Upper lobe of right lung (tissue), 1 donor: ENCODE results near the gene PRDM16. TPM values are rescaled to one million over a fixed set of nuclear protein-coding genes. Genes with fewer than 3 reads are reported as not detected.

Experiments used
- ATAC-seq: fragments of 200-7000 bp; cut with Tn5 transposase; one replicate; pipeline ENCODE4 v1.9.1; 2020; ENCODE audit warnings: mild to moderate bottlenecking, moderate library complexity
- DNase-seq: peaks from one replicate; pipeline ENCODE4 v3.0.0-alpha.2; 2020
- H3K27ac ChIP-seq: fragments of 200-600 bp; one replicate; pipeline ENCODE4 v1.8.0; 2022
- H3K27me3 ChIP-seq: fragments of 200-600 bp; one replicate; pipeline ENCODE4 v1.8.0; 2022; ENCODE audit warnings: mild to moderate bottlenecking
- H3K36me3 ChIP-seq: fragments of 200-600 bp; one replicate; pipeline ENCODE4 v1.8.0; 2022
- H3K4me1 ChIP-seq: fragments of 200-600 bp; one replicate; pipeline ENCODE4 v1.8.0; 2022
- H3K4me3 ChIP-seq: fragments of 200-600 bp; one replicate; pipeline ENCODE4 v1.8.0; 2022; ENCODE audit warnings: mild to moderate bottlenecking
- H3K9me3 ChIP-seq: fragments of 200-600 bp; one replicate; pipeline ENCODE4 v1.8.0; 2022
- intact Hi-C: fragments of 100-400 bp; cut with DNase I; formaldehyde crosslinking; loops from one replicate; pipeline ENCODE4 v1.11.0; 2022
- total RNA-seq: library from RNA; stranded (reverse); fragmentation: NEBNext Ultra II Directional; extraction: Animal tissue kit (Norgen Biotek cat#: 25700); gene quantifications from one replicate; pipeline ENCODE4 v1.2.1, GENCODE V29; 2021
- TF ChIP-seq, protein P1 (sequence below): fragments of 200-600 bp; IDR thresholded peaks from one replicate; pipeline ENCODE4 v1.8.0; 2022; ENCODE audit warnings: antibody characterized with exemption
- donor health status: DM: no; HTN: yes; CAD: no; lungs with severe emphysema.

Gene PRDM16
- total RNA-seq, 1 donor from 2014 or later = 21.0 TPM

GRCh38 chr1:3315399-3316339 lies 246.7 kb downstream of the PRDM16 start:
- intact Hi-C loops = no loop called here
- Histone ChIP-seq H3K9me3 (no peaks in the 10 kb centered on the region), H3K4me1 (peaks cover 28% of the 10 kb centered on the region)

GRCh38 chr1:3316340-3316943 lies 247.4 kb downstream of the PRDM16 start:
- Histone ChIP-seq H3K9me3 (no peaks in the 10 kb centered on the region), H3K4me3 (no peak overlapping the region), H3K27ac (no peak overlapping the region), H3K27me3 (no peaks in the 10 kb centered on the region), H3K4me1 (peaks cover 28% of the 10 kb centered on the region), H3K36me3 (no peaks in the 10 kb centered on the region)
- intact Hi-C loops = no loop called here
- no peak for DNase-seq
- TF ChIP-seq, protein P1, sequence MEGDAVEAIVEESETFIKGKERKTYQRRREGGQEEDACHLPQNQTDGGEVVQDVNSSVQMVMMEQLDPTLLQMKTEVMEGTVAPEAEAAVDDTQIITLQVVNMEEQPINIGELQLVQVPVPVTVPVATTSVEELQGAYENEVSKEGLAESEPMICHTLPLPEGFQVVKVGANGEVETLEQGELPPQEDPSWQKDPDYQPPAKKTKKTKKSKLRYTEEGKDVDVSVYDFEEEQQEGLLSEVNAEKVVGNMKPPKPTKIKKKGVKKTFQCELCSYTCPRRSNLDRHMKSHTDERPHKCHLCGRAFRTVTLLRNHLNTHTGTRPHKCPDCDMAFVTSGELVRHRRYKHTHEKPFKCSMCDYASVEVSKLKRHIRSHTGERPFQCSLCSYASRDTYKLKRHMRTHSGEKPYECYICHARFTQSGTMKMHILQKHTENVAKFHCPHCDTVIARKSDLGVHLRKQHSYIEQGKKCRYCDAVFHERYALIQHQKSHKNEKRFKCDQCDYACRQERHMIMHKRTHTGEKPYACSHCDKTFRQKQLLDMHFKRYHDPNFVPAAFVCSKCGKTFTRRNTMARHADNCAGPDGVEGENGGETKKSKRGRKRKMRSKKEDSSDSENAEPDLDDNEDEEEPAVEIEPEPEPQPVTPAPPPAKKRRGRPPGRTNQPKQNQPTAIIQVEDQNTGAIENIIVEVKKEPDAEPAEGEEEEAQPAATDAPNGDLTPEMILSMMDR = no peak
- ATAC-seq = no peak

More at GRCh38 chr1:3315399-3316339, 246.7 kb downstream of the PRDM16 start:
- ATAC-seq = no peak
- DNase-seq = no peak
- no peaks in the 10 kb centered on the region for H3K27me3 ChIP-seq
- no peak overlapping the region for H3K4me3 ChIP-seq
- TF ChIP-seq, protein P1 = no peak
- no peak overlapping the region for H3K27ac ChIP-seq
- H3K36me3 ChIP-seq = no peaks in the 10 kb centered on the region

- H3K4me3 ChIP-seq = no peak overlapping the region
- no peak overlapping the region for H3K27ac ChIP-seq
- ATAC-seq (no peak), DNase-seq (no peak)
- no peaks in the 10 kb centered on the region for H3K9me3 ChIP-seq
- H3K36me3 ChIP-seq = no peaks in the 10 kb centered on the region
- peaks cover 28% of the 10 kb centered on the region for H3K4me1 ChIP-seq
- no peaks in the 10 kb centered on the region for H3K27me3 ChIP-seq
- intact Hi-C loops = no loop called here
- TF ChIP-seq, protein P1 = no peak
These were observed 248.5 kb downstream of the PRDM16 start for GRCh38 chr1:3317456-3317855.

DNA sequence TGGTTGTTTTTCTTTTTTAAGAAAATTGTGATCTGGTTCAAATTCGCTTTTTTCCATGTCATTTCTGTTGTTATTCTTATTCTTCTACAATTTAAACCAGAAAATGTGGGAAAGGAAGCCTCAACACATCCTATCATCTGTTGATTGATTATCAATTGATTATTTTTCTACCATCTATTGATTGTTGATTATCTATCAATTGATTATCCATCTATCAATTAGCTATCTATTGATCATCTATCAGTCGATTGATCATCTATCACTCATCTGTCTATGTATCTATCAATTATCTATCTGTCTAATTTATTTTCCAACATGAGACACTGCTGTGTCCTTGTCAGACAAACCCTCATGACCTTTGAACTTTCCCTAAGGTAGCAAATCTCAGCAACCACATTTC lies 249.3 kb downstream of the PRDM16 start:
- Histone ChIP-seq H3K27me3 (no peaks in the 10 kb centered on the region), H3K4me3 (no peak overlapping the region), H3K27ac (no peak overlapping the region), H3K36me3 (no peaks in the 10 kb centered on the region), H3K4me1 (peaks cover 24% of the 10 kb centered on the region), H3K9me3 (no peaks in the 10 kb centered on the region)
- ATAC-seq (no peak), DNase-seq (no peak)
- intact Hi-C loops = no loop called here
- TF ChIP-seq, protein P1 = no peak

- no peak overlapping the region for H3K27ac ChIP-seq
- DNase-seq = no peak
- peaks cover 13% of the 10 kb centered on the region for H3K4me1 ChIP-seq
These were observed 250.9 kb downstream of the PRDM16 start for GRCh38 chr1:3319874-3320245.

More at GRCh38 chr1:3319874-3320245, 250.9 kb downstream of the PRDM16 start:
- Histone ChIP-seq H3K9me3 (no peaks in the 10 kb centered on the region), H3K36me3 (no peaks in the 10 kb centered on the region), H3K27me3 (peaks cover 7% of the 10 kb centered on the region), H3K4me3 (no peak overlapping the region)
- TF ChIP-seq, protein P1 = peak; percentile 74
- peak; percentile 87 for ATAC-seq
- intact Hi-C loops = no loop called here
